ENCODE data around the gene HMGA1. TPM values are rescaled to one million over a fixed set of nuclear protein-coding genes. Genes with fewer than 3 reads are reported as not detected.

Gene HMGA1
- total and polyA plus RNA-seq, 2 of the 13 experiments (the other 11 are each of a cell fraction or from before 2014, with no cell fraction given): 117 to 145 TPM

DNA sequence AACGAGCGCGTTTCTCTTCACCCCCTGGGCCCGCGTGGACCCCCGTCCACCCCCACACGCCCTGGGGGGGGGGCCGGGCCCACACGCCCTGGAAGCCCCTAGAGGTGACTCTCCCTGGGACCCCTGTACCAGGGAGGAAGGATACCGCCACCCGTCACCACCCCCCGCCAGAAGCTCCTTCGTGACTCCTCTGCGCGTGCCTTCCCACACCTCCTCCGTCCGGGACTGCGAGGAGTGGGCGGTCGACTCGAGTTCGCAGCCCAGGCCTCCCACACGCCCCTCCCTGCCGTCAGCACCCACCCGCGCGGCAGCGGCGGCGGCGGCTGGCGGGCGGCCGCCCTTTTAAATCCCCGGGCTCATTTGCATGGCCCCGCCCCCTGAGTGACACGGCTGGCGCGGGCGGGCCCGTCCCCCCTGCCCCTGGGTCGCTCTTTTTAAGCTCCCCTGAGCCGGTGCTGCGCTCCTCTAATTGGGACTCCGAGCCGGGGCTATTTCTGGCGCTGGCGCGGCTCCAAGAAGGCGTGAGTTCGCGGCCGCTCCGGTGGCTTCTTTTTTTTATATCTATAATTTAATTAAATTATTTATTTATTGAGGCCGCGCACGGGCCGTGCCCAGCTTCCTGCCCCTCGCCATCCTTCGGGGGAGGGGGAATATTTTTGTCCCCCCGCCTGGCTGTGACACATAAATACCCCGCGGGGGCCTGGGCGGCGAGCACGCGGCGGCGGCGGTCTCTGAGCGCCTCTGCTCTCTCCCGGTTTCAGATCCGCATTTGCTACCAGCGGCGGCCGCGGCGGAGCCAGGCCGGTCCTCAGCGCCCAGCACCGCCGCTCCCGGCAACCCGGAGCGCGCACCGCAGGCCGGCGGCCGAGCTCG lies at the start of gene HMGA1 (continued):
- TF ChIP-seq THAP11 (CRISPR knock-in tag; IDR thresholded peaks at IDR 0.05) (peak; percentile 19; the same call in 1 of the 2 replicates), HNF4G (IDR thresholded peaks at IDR 0.05; ENCODE audit: borderline replicate concordance, low read depth, low read length) (peak; percentile 4; the same call in 1 of the 2 replicates), HNF4G (CRISPR knock-in tag; IDR thresholded peaks at IDR 0.05; ENCODE audit: borderline replicate concordance, low read depth) (no peak), TBP (CRISPR knock-in tag; IDR thresholded peaks at IDR 0.05) (0 out of 2 replicates have a peak, but pooled peaks have one; percentile 47), TRIM24 (CRISPR knock-in tag; IDR thresholded peaks at IDR 0.05) (no peak), NFE2L2 (IDR thresholded peaks at IDR 0.05; ENCODE audit: low read length) (no peak), POGZ (CRISPR knock-in tag; IDR thresholded peaks at IDR 0.05) (0 out of 2 replicates have a peak, but pooled peaks have one; percentile 39), ZNF776 (CRISPR knock-in tag; IDR thresholded peaks at IDR 0.05) (0 out of 2 replicates have a peak, but pooled peaks have one; percentile 36), CBX1 (IDR thresholded peaks at IDR 0.05; ENCODE audit: low read depth) (peak; percentile 69), KMT2A (CRISPR knock-in tag; IDR thresholded peaks at IDR 0.05) (no peak), ZNF670 (CRISPR knock-in tag; IDR thresholded peaks at IDR 0.05; ENCODE audit: borderline replicate concordance) (no peak), ZNF501 (CRISPR knock-in tag; IDR thresholded peaks at IDR 0.05) (peak; percentile 72), SOX13 (IDR thresholded peaks at IDR 0.05) (0 out of 2 replicates have a peak, but pooled peaks have one; percentile 18), SOX13 (CRISPR knock-in tag; conservative IDR thresholded peaks at IDR 0.05 in 1 of 2, IDR thresholded peaks at IDR 0.05 in 1 of 2) (no peak), MYC (CRISPR knock-in tag; IDR thresholded peaks at IDR 0.05; ENCODE audit: borderline replicate concordance) (peak; percentile 9; the same call in 1 of the 2 replicates), ZNF768 (CRISPR knock-in tag; IDR thresholded peaks at IDR 0.05) (peak; percentile 43; the same call in 1 of the 2 replicates), ZNF333 (CRISPR knock-in tag; IDR thresholded peaks at IDR 0.05; ENCODE audit: borderline replicate concordance) (0 out of 2 replicates have a peak, but pooled peaks have one; percentile 79), AKAP8 (CRISPR knock-in tag; IDR thresholded peaks at IDR 0.05) (no peak), ZSCAN29 (CRISPR knock-in tag; conservative IDR thresholded peaks at IDR 0.05) (peak; percentile 62; the same call in 1 of the 2 replicates)
- TF ChIP-seq, protein P1, sequence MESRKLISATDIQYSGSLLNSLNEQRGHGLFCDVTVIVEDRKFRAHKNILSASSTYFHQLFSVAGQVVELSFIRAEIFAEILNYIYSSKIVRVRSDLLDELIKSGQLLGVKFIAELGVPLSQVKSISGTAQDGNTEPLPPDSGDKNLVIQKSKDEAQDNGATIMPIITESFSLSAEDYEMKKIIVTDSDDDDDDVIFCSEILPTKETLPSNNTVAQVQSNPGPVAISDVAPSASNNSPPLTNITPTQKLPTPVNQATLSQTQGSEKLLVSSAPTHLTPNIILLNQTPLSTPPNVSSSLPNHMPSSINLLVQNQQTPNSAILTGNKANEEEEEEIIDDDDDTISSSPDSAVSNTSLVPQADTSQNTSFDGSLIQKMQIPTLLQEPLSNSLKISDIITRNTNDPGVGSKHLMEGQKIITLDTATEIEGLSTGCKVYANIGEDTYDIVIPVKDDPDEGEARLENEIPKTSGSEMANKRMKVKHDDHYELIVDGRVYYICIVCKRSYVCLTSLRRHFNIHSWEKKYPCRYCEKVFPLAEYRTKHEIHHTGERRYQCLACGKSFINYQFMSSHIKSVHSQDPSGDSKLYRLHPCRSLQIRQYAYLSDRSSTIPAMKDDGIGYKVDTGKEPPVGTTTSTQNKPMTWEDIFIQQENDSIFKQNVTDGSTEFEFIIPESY (CRISPR knock-in tag; IDR thresholded peaks at IDR 0.05): peak; percentile 19; the same call in 1 of the 2 replicates
- TF ChIP-seq, protein P2, sequence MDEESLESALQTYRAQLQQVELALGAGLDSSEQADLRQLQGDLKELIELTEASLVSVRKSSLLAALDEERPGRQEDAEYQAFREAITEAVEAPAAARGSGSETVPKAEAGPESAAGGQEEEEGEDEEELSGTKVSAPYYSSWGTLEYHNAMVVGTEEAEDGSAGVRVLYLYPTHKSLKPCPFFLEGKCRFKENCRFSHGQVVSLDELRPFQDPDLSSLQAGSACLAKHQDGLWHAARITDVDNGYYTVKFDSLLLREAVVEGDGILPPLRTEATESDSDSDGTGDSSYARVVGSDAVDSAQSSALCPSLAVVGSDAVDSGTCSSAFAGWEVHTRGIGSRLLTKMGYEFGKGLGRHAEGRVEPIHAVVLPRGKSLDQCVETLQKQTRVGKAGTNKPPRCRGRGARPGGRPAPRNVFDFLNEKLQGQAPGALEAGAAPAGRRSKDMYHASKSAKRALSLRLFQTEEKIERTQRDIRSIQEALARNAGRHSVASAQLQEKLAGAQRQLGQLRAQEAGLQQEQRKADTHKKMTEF (CRISPR knock-in tag; IDR thresholded peaks at IDR 0.05): peak; percentile 54; the same call in 1 of the 2 replicates
- TF ChIP-seq, protein P3, sequence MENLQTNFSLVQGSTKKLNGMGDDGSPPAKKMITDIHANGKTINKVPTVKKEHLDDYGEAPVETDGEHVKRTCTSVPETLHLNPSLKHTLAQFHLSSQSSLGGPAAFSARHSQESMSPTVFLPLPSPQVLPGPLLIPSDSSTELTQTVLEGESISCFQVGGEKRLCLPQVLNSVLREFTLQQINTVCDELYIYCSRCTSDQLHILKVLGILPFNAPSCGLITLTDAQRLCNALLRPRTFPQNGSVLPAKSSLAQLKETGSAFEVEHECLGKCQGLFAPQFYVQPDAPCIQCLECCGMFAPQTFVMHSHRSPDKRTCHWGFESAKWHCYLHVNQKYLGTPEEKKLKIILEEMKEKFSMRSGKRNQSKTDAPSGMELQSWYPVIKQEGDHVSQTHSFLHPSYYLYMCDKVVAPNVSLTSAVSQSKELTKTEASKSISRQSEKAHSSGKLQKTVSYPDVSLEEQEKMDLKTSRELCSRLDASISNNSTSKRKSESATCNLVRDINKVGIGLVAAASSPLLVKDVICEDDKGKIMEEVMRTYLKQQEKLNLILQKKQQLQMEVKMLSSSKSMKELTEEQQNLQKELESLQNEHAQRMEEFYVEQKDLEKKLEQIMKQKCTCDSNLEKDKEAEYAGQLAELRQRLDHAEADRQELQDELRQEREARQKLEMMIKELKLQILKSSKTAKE (CRISPR knock-in tag; IDR thresholded peaks at IDR 0.05; ENCODE audit: borderline replicate concordance): no peak
- TF ChIP-seq, protein P4, sequence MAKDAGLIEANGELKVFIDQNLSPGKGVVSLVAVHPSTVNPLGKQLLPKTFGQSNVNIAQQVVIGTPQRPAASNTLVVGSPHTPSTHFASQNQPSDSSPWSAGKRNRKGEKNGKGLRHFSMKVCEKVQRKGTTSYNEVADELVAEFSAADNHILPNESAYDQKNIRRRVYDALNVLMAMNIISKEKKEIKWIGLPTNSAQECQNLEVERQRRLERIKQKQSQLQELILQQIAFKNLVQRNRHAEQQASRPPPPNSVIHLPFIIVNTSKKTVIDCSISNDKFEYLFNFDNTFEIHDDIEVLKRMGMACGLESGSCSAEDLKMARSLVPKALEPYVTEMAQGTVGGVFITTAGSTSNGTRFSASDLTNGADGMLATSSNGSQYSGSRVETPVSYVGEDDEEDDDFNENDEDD (CRISPR knock-in tag; IDR thresholded peaks at IDR 0.05; ENCODE audit: borderline replicate concordance): 0 out of 2 replicates have a peak, but pooled peaks have one; percentile 43

Measured in HepG2 (cell line).